OCI-LY1 (cell line): ENCODE data around the gene RLN3.

Source experiments
- H2AFZ ChIP-seq: fragments of 200-600 bp; sonication (generic), shearing (Covaris generic); 2 replicates; pipeline ENCODE4 v1.6.0; 2014; ENCODE audit warnings: antibody characterized with exemption, mild to moderate bottlenecking, low read length
- H3F3A ChIP-seq: fragments of 200-600 bp; sonication (generic), shearing (Covaris generic); 2 replicates; pipeline ENCODE4 v1.6.0; 2014; ENCODE audit warnings: mild to moderate bottlenecking, antibody characterized with exemption, low read length, moderate library complexity; ENCODE audit not compliant: insufficient read depth
- H3K27ac ChIP-seq: fragments of 200-600 bp; sonication (generic); 2 replicates; pipeline ENCODE4 v1.5.1; 2014; ENCODE audit warnings: low read length, mixed run types, mild to moderate bottlenecking, low read depth; ENCODE audit not compliant: poor library complexity, severe bottlenecking
- H3K27me3 ChIP-seq: fragments of 200-600 bp; sonication (generic); 2 replicates; pipeline ENCODE4 v1.6.0; 2014; ENCODE audit warnings: antibody characterized with exemption, mild to moderate bottlenecking, low read length, moderate library complexity; ENCODE audit not compliant: insufficient read depth
- H3K36me3 ChIP-seq: fragments of 200-600 bp; sonication (generic); 2 replicates; pipeline ENCODE4 v1.6.1; 2014; ENCODE audit warnings: mild to moderate bottlenecking, antibody characterized with exemption, low read length, moderate library complexity, mixed read lengths; ENCODE audit not compliant: insufficient read depth
- H3K4me1 ChIP-seq: fragments of 200-600 bp; sonication (generic); 2 replicates; pipeline ENCODE4 v1.5.1; 2014; ENCODE audit warnings: mild to moderate bottlenecking, low read length, moderate library complexity; ENCODE audit not compliant: insufficient read depth, severe bottlenecking
- H3K4me2 ChIP-seq: fragments of 200-600 bp; sonication (generic), shearing (Covaris generic); 2 replicates; pipeline ENCODE4 v1.6.1; 2014; ENCODE audit warnings: low read length
- H3K4me3 ChIP-seq: fragments of 200-600 bp; sonication (generic); 2 replicates; pipeline ENCODE4 v1.5.1; 2014; ENCODE audit warnings: low read length, low read depth, mild to moderate bottlenecking, mixed read lengths; ENCODE audit not compliant: poor library complexity, severe bottlenecking
- H3K79me2 ChIP-seq: fragments of 200-600 bp; shearing (Covaris generic); 2 replicates; pipeline ENCODE4 v1.6.1; 2016; ENCODE audit warnings: mixed run types, low read length, mixed read lengths; ENCODE audit not compliant: insufficient read depth
- H3K9ac ChIP-seq: fragments of 200-600 bp; sonication (generic), shearing (Covaris generic); 2 replicates; pipeline ENCODE4 v1.6.1; 2014; ENCODE audit warnings: mild to moderate bottlenecking, low read length, mixed read lengths
- H3K9me2 ChIP-seq: fragments of 200-600 bp; sonication (generic), shearing (Covaris generic); 2 replicates; pipeline ENCODE4 v1.6.1; 2014; ENCODE audit warnings: low read depth, mild to moderate bottlenecking, low read length, mixed read lengths
- H3K9me3 ChIP-seq: fragments of 200-600 bp; shearing (Covaris generic); 2 replicates; pipeline ENCODE4 v1.6.1; 2014; ENCODE audit warnings: low read length, mixed read lengths
- H4K20me1 ChIP-seq: fragments of 200-600 bp; sonication (generic), shearing (Covaris generic); 2 replicates; pipeline ENCODE4 v1.6.0; 2016; ENCODE audit warnings: mild to moderate bottlenecking, low read length; ENCODE audit not compliant: insufficient read depth
- EZH2 ChIP-seq: fragments of 200-600 bp; sonication (generic), shearing (Covaris generic); IDR thresholded peaks from 2 replicates; pipeline ENCODE4 v1.8.0; 2017; ENCODE audit warnings: borderline replicate concordance, mixed run types, mild to moderate bottlenecking, antibody characterized with exemption, low read length, moderate library complexity, mixed read lengths
- TF ChIP-seq, protein P1 (sequence below): fragments of 200-600 bp; sonication (generic), shearing (Covaris generic); IDR thresholded peaks from 2 replicates; pipeline ENCODE4 v1.5.1; 2017; ENCODE audit warnings: mild to moderate bottlenecking, antibody characterized with exemption, low read length, moderate library complexity, mixed read lengths

Gene RLN3

DNA sequence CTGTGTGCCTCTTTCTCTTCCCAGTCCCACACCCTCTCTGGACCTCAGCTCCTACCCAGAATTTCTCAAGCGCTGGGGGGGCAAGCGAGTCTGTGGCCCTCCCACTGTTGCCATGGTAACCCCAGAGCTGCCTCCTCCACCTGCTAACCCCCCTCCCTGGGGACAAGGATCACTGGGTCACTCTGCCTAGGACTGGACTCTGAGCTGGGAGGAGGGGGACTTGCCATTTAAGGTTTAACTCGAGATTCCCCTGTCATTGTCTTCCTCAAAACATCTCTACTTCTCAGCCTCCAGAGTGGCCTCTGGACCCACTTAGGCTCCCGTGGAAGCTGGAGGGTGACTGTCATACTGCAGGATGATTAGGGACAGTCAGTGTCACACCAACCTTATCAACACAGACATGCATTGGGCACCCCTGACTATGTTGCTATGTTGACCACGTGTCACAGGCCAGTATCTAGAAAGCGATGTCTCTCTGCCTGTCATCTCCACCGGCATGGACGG is 31.8 kb downstream of the RLN3 start:
- H3K27ac ChIP-seq, result no peak overlapping the region
- H3K9ac ChIP-seq, result no peak overlapping the region
- H3K4me2 ChIP-seq, result no peak overlapping the region
- no peaks in the 10 kb centered on the region for H4K20me1 ChIP-seq
- H3K79me2 ChIP-seq, result no peaks in the 10 kb centered on the region
- H3K36me3 ChIP-seq, result no peaks in the 10 kb centered on the region
- H2AFZ ChIP-seq, result no peak overlapping the region
- no peaks in the 10 kb centered on the region for H3F3A ChIP-seq
- no peak for TF ChIP-seq EZH2
- TF ChIP-seq, protein P1, sequence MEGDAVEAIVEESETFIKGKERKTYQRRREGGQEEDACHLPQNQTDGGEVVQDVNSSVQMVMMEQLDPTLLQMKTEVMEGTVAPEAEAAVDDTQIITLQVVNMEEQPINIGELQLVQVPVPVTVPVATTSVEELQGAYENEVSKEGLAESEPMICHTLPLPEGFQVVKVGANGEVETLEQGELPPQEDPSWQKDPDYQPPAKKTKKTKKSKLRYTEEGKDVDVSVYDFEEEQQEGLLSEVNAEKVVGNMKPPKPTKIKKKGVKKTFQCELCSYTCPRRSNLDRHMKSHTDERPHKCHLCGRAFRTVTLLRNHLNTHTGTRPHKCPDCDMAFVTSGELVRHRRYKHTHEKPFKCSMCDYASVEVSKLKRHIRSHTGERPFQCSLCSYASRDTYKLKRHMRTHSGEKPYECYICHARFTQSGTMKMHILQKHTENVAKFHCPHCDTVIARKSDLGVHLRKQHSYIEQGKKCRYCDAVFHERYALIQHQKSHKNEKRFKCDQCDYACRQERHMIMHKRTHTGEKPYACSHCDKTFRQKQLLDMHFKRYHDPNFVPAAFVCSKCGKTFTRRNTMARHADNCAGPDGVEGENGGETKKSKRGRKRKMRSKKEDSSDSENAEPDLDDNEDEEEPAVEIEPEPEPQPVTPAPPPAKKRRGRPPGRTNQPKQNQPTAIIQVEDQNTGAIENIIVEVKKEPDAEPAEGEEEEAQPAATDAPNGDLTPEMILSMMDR, result no peak
- no peak overlapping the region for H3K4me3 ChIP-seq
- H3K9me3 ChIP-seq, result no peaks in the 10 kb centered on the region
- H3K27me3 ChIP-seq, result peaks cover 5% of the 10 kb centered on the region; the same call in 1 of the 2 replicates
- no peaks in the 10 kb centered on the region for H3K9me2 ChIP-seq
- H3K4me1 ChIP-seq, result no peaks in the 10 kb centered on the region

- H2AFZ ChIP-seq, result no peak overlapping the region
- H4K20me1 ChIP-seq, result no peaks in the 10 kb centered on the region
- TF ChIP-seq EZH2, result no peak
- TF ChIP-seq, protein P1, result no peak
These were observed 33.3 kb downstream of the RLN3 start for GRCh38 chr19:14061081-14061749.

GRCh38 chr19:14061751-14062557 is 34.0 kb downstream of the RLN3 start, which contains the start of gene PALM3:
Gene PALM3, minus strand, starts transcription at chr19:14062076. Its CDS starts 96 bp downstream, at chr19:14061980.
- no peak within 1 kb of the TSS for H3K27ac ChIP-seq
- no peak within 1 kb of the TSS for H2AFZ ChIP-seq

More at GRCh38 chr19:14061081-14061749, 33.3 kb downstream of the RLN3 start:
- no peak overlapping the region for H3K4me3 ChIP-seq
- H3K36me3 ChIP-seq, result no peaks in the 10 kb centered on the region
- H3K9me2 ChIP-seq, result no peaks in the 10 kb centered on the region
- no peaks in the 10 kb centered on the region for H3K4me1 ChIP-seq
- H3K27ac ChIP-seq, result no peak overlapping the region
- no peak overlapping the region for H3K9ac ChIP-seq
- H3F3A ChIP-seq, result no peaks in the 10 kb centered on the region
- H3K79me2 ChIP-seq, result no peaks in the 10 kb centered on the region
- no peak overlapping the region for H3K4me2 ChIP-seq
- no peaks in the 10 kb centered on the region for H3K9me3 ChIP-seq
- H3K27me3 ChIP-seq, result peaks cover 5% of the 10 kb centered on the region; the same call in 1 of the 2 replicates

More at GRCh38 chr19:14061751-14062557, 34.0 kb downstream of the RLN3 start, which contains the start of gene PALM3:
- Histone ChIP-seq H3K9ac (no peak within 1 kb of the TSS), H3K9me3 (no peaks in the 10 kb centered on the region), H3K36me3 (no peaks in the 10 kb centered on the region), H3F3A (no peaks in the 10 kb centered on the region), H3K27me3 (peaks cover 5% of the 10 kb centered on the region; the same call in 1 of the 2 replicates), H3K4me1 (no peaks in the 10 kb centered on the region), H3K79me2 (no peaks in the 10 kb centered on the region), H4K20me1 (no peaks in the 10 kb centered on the region), H3K9me2 (no peaks in the 10 kb centered on the region), H3K4me3 (no peak within 1 kb of the TSS), H3K4me2 (no peak within 1 kb of the TSS)
- no peak for TF ChIP-seq EZH2
- TF ChIP-seq, protein P1, result no peak
